Measurements from ENCODE around the gene PCDHB8.
"Not testable (repeated sequence)": the region's sequence is repeated elsewhere in the genome, so short reads cannot be mapped to it uniquely, and the experiment has no call there.

DNA sequence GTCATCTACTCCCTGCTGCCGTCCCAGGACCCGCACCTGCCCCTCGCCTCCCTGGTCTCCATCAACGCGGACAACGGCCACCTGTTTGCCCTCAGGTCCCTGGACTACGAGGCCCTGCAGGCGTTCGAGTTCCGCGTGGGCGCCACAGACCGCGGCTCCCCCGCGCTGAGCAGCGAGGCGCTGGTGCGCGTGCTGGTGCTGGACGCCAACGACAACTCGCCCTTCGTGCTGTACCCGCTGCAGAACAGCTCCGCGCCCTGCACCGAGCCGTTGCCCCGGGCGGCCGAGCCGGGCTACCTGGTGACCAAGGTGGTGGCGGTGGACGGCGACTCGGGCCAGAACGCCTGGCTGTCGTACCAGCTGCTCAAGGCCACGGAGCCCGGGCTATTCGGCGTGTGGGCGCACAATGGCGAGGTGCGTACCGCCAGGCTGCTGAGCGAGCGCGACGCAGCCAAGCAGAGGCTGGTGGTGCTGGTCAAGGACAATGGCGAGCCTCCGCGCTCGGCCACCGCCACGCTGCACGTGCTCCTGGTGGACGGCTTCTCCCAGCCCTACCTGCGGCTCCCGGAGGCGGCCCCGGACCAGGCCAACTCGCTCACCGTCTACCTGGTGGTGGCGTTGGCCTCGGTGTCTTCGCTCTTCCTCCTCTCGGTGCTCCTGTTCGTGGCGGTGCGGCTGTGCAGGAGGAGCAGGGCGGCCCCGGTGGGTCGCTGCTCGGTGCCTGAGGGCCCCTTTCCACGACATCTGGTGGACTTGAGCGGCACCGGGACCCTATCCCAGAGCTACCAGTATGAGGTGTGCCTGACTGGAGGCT, 3.1 kb upstream of the PCDHB8 start:
- TF ChIP-seq RAD21 (conservative IDR thresholded peaks at IDR 0.05 in 1 of 2, IDR thresholded peaks at IDR 0.05 in 1 of 2); EHF (CRISPR knock-in tag; IDR thresholded peaks at IDR 0.05); POLR2A (IDR thresholded peaks at IDR 0.05; ENCODE audit: low read length); MAX (IDR thresholded peaks at IDR 0.05); PBX3 (IDR thresholded peaks at IDR 0.05); RCOR1 (IDR thresholded peaks at IDR 0.05; ENCODE audit: low read depth, low read length); MYC (IDR thresholded peaks at IDR 0.05; ENCODE audit: borderline replicate concordance, low read length); PHF8 (IDR thresholded peaks at IDR 0.05; ENCODE audit: borderline replicate concordance, low read depth); HOXA7 (CRISPR knock-in tag; IDR thresholded peaks at IDR 0.05); CBX2 (IDR thresholded peaks at IDR 0.05; ENCODE audit: borderline replicate concordance, low read depth); ESRRA (IDR thresholded peaks at IDR 0.05; ENCODE audit: borderline replicate concordance, low read length): not testable (repeated sequence)
- TF ChIP-seq, protein P1, sequence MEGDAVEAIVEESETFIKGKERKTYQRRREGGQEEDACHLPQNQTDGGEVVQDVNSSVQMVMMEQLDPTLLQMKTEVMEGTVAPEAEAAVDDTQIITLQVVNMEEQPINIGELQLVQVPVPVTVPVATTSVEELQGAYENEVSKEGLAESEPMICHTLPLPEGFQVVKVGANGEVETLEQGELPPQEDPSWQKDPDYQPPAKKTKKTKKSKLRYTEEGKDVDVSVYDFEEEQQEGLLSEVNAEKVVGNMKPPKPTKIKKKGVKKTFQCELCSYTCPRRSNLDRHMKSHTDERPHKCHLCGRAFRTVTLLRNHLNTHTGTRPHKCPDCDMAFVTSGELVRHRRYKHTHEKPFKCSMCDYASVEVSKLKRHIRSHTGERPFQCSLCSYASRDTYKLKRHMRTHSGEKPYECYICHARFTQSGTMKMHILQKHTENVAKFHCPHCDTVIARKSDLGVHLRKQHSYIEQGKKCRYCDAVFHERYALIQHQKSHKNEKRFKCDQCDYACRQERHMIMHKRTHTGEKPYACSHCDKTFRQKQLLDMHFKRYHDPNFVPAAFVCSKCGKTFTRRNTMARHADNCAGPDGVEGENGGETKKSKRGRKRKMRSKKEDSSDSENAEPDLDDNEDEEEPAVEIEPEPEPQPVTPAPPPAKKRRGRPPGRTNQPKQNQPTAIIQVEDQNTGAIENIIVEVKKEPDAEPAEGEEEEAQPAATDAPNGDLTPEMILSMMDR (IDR thresholded peaks at IDR 0.05): not testable (repeated sequence)
- TF ChIP-seq, protein P2, sequence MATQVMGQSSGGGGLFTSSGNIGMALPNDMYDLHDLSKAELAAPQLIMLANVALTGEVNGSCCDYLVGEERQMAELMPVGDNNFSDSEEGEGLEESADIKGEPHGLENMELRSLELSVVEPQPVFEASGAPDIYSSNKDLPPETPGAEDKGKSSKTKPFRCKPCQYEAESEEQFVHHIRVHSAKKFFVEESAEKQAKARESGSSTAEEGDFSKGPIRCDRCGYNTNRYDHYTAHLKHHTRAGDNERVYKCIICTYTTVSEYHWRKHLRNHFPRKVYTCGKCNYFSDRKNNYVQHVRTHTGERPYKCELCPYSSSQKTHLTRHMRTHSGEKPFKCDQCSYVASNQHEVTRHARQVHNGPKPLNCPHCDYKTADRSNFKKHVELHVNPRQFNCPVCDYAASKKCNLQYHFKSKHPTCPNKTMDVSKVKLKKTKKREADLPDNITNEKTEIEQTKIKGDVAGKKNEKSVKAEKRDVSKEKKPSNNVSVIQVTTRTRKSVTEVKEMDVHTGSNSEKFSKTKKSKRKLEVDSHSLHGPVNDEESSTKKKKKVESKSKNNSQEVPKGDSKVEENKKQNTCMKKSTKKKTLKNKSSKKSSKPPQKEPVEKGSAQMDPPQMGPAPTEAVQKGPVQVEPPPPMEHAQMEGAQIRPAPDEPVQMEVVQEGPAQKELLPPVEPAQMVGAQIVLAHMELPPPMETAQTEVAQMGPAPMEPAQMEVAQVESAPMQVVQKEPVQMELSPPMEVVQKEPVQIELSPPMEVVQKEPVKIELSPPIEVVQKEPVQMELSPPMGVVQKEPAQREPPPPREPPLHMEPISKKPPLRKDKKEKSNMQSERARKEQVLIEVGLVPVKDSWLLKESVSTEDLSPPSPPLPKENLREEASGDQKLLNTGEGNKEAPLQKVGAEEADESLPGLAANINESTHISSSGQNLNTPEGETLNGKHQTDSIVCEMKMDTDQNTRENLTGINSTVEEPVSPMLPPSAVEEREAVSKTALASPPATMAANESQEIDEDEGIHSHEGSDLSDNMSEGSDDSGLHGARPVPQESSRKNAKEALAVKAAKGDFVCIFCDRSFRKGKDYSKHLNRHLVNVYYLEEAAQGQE (IDR thresholded peaks at IDR 0.05): not testable (repeated sequence)

Measured in A549 (cell line).